ENCODE results near the gene SYPL1.

- no peak for TF ChIP-seq CTCF (IDR thresholded peaks at IDR 0.05; ENCODE audit: low read depth, low read length)
- TF ChIP-seq, protein P1, sequence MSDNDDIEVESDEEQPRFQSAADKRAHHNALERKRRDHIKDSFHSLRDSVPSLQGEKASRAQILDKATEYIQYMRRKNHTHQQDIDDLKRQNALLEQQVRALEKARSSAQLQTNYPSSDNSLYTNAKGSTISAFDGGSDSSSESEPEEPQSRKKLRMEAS (IDR thresholded peaks at IDR 0.05; ENCODE audit: low read depth, low read length), result no peak
- no peak for TF ChIP-seq POLR2A (IDR thresholded peaks at IDR 0.05; ENCODE audit: extremely low read depth, insufficient read length)
- TF ChIP-seq MYC (IDR thresholded peaks at IDR 0.05; ENCODE audit: low read depth, low read length), result no peak
Observed at GRCh38 chr7:106082087-106082854, 29.8 kb downstream of the SYPL1 start.
